GM12892 (cell line): ENCODE measurements around the gene GHDC.
"Not testable (repeated sequence)": the region's sequence is repeated elsewhere in the genome, so short reads cannot be mapped to it uniquely, and the experiment has no call there.

Experiments used
- POLR2A ChIP-seq: IDR thresholded peaks from 2 replicates; pipeline ENCODE4 v1.6.1; 2011; ENCODE audit warnings: low read depth, low read length, control low read depth
- POLR2AphosphoS5 ChIP-seq: IDR thresholded peaks from 2 replicates; pipeline ENCODE4 v1.6.1; 2011; ENCODE audit warnings: low read depth, low read length, control low read depth

DNA sequence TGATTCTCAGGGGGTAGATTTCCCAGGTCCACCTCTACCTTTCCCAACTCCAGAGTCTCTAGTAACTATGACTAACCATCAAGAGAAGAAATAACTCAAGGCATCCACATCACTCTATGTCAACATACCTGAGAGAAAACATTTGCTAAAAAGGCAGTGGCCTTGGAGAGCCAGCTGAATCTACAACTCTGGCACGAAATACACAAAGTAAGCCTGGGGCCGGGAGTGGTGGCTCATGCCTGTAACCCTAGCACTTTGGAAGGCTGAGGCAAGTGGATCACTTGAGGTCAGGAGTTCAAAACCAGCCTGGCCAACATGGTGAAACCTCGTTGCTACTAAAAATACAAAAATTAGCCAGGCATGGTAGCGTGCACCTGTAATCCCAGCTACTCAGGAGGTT is 51.2 kb downstream of the GHDC start:
- TF ChIP-seq POLR2AphosphoS5, POLR2A: not testable (repeated sequence)
